Coronary artery (tissue), 2 donors: ENCODE data around the gene CSF1R.

Experiments used
- DNase-seq: peaks from one replicate; pipeline ENCODE4 v3.0.0-alpha.2; 2017; ENCODE audit warnings: low spot score
- H3K27ac ChIP-seq, 2 donors: fragments of 200-600 bp; sonication (generic); one replicate each; pipeline ENCODE4 v1.5.1; 2016 to 2019
- H3K4me3 ChIP-seq: fragments of 200-600 bp; sonication (generic); 2 replicates; pipeline ENCODE4 v1.5.1; 2016; ENCODE audit warnings: mild to moderate bottlenecking, moderate library complexity
- CTCF ChIP-seq: fragments of 200-600 bp; sonication (generic); IDR thresholded peaks from one replicate; pipeline ENCODE4 v1.5.1; 2019; ENCODE audit warnings: antibody characterized with exemption

Gene CSF1R

GRCh38 chr5:150120617-150121447 is 34.5 kb upstream of the CSF1R start:
- TF ChIP-seq CTCF: no peak
- H3K4me3 ChIP-seq: no peak overlapping the region
- peak; percentile 64 for DNase-seq
- H3K27ac ChIP-seq: peak overlapping the region in 1 of 2 donors; percentile 47

DNA sequence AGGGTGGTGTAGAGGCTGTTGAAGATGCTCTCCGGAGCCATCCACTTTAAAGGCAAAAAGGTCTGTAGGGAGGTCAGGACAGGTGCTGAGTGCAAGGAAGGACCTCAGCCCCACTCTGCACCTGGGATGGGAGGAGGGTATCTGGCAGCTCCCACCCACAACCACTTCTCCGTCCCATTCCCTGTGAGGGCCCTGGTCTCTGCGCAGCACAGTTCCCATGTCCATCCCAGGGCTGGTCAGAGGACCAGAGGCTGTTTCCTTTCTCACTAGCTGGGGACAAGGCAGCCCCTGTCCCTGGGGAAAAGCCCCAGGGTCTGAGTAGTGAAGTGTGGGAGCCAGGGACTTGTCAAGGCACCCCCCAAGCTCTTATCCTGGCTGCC is 33.7 kb upstream of the CSF1R start:
- peak overlapping the region in 1 of 2 donors; percentile 47 for H3K27ac ChIP-seq
- DNase-seq: no peak
- no peak for TF ChIP-seq CTCF
- H3K4me3 ChIP-seq: no peak overlapping the region

GRCh38 chr5:150119421-150120061 is 33.2 kb upstream of the CSF1R start:
- Histone ChIP-seq H3K4me3 (no peak overlapping the region), H3K27ac (no peak overlapping the region)
- no peak for TF ChIP-seq CTCF
- no peak for DNase-seq

DNA sequence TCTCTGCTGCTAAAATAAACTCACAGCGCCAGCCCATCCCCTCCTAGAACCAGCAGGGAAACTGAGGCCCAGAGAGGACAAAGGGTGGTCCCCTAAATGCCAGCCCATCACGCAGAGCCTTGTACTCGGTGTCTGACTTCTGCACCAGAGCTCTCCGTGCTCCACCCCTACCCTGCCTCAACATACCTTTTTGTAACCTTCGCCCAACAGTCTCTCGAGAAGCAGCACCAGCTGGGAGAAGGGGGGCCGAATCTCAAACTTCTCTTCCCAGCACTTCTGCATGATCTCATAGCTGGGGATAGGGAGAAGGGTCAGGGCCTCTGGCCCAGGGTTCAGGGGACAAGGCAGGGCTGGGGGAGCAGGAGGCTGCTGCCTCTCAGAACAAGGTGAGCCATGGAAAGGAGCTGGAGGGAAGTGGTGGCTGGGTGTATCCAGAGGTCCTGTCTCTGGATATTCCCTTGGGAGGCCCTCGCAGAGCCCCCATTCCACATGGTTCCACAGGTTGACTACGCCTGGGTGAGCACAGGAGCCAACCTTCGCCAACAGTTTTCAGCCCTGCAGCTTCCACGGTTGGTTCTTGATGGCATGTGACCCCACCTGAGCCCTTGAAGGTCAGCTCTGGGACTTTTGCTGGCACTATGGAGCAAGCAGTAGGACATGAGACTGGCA is 32.3 kb upstream of the CSF1R start:
- Histone ChIP-seq H3K27ac (peak overlapping the region in 1 of 2 donors; percentile 43), H3K4me3 (no peak overlapping the region)
- TF ChIP-seq CTCF: no peak
- peak; percentile 73 for DNase-seq

DNA sequence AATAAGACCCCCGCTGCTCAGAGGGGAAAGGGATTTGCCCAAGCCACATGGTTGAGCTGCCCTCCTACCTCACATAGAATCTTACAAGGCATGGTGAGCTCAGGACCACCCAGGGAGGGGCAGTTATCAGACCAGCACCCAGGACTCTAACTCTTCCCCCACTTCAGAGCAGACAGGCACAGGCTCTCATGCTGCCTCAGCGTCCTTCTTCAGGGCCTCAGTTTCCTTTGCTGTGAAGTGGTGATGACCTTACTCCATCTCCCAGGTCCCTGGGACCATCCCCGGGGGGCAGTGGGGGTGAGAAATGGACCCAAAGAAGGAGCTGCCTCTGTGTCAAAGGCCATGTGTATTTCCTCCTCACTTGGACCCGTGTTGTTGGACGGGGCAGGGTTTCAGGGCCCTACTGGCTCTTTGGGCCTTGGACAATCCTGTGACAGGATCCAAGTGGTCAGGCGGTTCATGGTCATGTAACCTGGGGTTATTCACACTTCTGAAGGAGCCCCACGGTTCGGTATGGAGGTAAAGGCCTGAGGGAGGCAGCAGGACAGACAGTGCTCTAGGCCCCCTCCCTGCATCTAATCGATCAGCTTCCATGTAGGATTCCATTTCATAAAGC is 31.7 kb upstream of the CSF1R start:
- no peak for DNase-seq
- H3K4me3 ChIP-seq: no peak overlapping the region
- TF ChIP-seq CTCF: no peak
- peak overlapping the region in 1 of 2 donors; percentile 43 for H3K27ac ChIP-seq

DNA sequence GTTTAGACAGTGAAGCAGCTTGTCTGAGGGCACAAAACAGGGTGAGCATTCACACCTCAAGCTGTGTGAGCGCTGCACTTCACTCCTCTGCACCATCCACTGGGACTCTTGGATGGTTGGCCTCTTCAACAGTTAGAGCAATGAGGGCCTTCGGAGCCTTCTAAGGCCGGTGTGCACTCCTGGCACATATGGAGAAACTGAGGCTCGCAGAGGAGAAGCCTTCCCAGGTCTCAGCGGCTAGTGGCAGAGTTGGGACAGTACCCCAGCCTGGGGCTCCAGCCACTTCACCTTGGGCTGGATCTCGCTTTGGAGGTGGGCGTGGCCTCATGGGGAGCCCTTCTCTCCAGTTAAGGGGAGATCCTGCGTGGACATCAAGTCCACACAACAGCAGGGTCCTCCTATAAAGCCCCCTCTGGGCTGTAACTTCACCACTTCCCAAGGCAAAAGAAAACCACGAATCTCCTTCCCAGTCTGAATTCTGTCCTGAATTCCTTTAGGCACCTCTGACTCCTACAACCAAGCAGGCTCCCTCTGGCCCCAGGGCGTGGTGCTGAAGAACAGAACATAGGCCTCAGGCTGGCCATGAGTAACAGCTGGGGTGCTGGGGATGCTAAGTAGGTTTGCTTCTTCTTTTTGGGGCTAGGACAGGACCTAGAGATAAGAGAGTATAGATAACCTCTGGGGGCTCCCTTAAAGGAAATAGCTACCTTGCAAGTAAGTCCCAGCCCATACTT is 30.5 kb upstream of the CSF1R start:
- DNase-seq: no peak
- no peak for TF ChIP-seq CTCF
- H3K27ac ChIP-seq: peak overlapping the region in 1 of 2 donors; percentile 28
- no peak overlapping the region for H3K4me3 ChIP-seq
